Retinal pigment epithelial cell (primary cell): ENCODE measurements around the gene CNTNAP2.

Source experiments
- DNase-seq: peaks from one replicate; pipeline ENCODE4 v3.0.0-alpha.2; 2010; ENCODE audit warnings: low read depth
- H3K4me3 ChIP-seq: 2 replicates; pipeline ENCODE4 v1.5.1; 2011; ENCODE audit warnings: mild to moderate bottlenecking, low read length, control low read depth, moderate library complexity
- TF ChIP-seq, protein P1 (sequence below): conservative IDR thresholded peaks from 2 replicates; pipeline ENCODE4 v1.5.1; 2011; ENCODE audit warnings: low read depth, low read length, control low read depth, inconsistent platforms

The CNTNAP2 gene

GRCh38 chr7:147008530-147008929 lies 891.9 kb downstream of the CNTNAP2 start:
- H3K4me3 ChIP-seq = no peak overlapping the region
- TF ChIP-seq, protein P1, sequence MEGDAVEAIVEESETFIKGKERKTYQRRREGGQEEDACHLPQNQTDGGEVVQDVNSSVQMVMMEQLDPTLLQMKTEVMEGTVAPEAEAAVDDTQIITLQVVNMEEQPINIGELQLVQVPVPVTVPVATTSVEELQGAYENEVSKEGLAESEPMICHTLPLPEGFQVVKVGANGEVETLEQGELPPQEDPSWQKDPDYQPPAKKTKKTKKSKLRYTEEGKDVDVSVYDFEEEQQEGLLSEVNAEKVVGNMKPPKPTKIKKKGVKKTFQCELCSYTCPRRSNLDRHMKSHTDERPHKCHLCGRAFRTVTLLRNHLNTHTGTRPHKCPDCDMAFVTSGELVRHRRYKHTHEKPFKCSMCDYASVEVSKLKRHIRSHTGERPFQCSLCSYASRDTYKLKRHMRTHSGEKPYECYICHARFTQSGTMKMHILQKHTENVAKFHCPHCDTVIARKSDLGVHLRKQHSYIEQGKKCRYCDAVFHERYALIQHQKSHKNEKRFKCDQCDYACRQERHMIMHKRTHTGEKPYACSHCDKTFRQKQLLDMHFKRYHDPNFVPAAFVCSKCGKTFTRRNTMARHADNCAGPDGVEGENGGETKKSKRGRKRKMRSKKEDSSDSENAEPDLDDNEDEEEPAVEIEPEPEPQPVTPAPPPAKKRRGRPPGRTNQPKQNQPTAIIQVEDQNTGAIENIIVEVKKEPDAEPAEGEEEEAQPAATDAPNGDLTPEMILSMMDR = no peak

GRCh38 chr7:147012666-147013065 lies 896.1 kb downstream of the CNTNAP2 start:
- no peak overlapping the region for H3K4me3 ChIP-seq
- no peak for DNase-seq
- TF ChIP-seq, protein P1 = no peak

More at GRCh38 chr7:147008530-147008929, 891.9 kb downstream of the CNTNAP2 start:
- DNase-seq = no peak

DNA sequence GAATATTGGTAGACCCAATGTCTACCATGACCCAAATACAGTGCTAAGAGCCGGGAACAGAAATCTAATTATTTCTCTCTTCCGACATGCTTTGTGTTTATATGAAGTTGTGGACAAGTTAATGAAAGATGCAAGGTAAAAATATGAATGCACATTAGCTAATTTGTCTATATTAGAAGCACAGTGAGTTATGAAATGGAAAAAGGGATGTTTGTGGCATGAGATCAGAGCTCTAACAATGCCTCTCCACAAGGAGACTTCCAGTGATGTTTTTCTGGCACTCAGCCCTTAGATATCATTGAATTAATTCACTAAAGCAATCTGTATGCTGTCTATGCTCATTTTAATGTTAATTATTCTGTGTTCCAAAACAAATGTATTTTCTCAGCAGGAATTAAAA lies 897.2 kb downstream of the CNTNAP2 start:
- TF ChIP-seq, protein P1 = no peak
- no peak overlapping the region for H3K4me3 ChIP-seq

GRCh38 chr7:147014286-147014955 lies 897.8 kb downstream of the CNTNAP2 start:
- DNase-seq = peak; percentile 8
- TF ChIP-seq, protein P1 = no peak
- no peak overlapping the region for H3K4me3 ChIP-seq

More for the DNA sequence above, 897.2 kb downstream of the CNTNAP2 start:
- DNase-seq = peak; percentile 33

DNA sequence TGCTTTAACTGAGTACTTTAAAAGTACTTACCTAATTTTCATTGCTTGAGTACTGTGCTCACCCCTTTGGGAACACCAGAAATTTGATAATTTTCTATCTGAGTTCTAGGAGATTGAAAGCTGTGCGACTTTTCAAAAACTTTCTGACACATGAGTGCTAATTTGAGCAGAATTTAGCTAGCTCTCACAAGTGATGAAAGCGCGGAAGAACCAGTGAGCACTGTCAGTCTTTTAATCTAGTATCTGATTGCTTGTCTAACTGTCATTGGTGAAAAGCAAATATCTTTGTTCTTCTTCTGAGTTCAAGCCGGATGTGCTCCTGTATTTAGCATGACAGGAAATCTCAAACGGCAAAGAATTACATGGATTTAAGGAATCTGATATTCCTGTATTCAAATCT lies 899.4 kb downstream of the CNTNAP2 start:
- TF ChIP-seq, protein P1 = no peak

DNA sequence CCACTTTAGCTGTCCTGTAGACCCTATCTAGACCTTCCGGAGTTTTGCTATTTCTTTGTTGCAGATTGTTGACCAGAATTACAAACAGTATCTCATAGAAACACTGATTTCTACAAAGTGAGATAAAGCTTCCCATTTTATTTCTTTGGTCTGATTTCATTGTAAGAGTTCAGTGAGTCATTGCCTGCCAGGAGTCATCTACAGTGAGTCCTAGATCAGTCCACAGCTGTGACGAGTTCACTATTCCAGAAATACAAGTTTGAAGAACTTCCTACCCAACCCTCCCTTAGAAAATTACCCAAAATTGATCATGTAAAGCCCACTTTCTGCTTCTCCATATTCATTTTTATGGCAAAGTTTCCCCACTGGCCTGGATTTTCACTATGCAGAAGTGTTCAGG lies 905.5 kb downstream of the CNTNAP2 start:
- TF ChIP-seq, protein P1 = no peak
- peak; percentile 2 for DNase-seq

More for the DNA sequence above, 899.4 kb downstream of the CNTNAP2 start:
- H3K4me3 ChIP-seq = no peak overlapping the region
- DNase-seq = no peak

DNA sequence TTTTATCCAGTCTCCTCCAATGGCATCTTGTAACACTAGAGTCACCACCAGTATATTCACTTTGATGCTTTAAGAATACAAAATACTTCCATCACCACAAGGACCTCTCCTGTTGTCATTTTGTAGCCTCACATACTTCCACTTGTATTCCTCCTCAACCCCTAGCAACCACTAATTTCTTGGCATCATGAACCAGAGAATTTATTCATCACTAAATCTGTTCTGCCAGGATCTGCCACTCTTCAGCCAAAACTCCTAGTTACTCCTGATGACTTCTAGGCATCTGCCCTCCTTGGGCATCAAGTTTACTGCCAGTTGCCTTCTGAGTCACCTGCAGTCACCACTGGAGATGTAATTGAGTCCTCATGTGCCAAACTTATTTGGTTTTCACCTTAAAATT lies 906.8 kb downstream of the CNTNAP2 start:
- no peak overlapping the region for H3K4me3 ChIP-seq
- no peak for DNase-seq
- TF ChIP-seq, protein P1 = no peak

More for the DNA sequence above, 905.5 kb downstream of the CNTNAP2 start:
- H3K4me3 ChIP-seq = no peak overlapping the region
